ENCODE measurements around the gene CUL7. TPM values are rescaled to one million over a fixed set of nuclear protein-coding genes. Genes with fewer than 3 reads are reported as not detected.
A peak's percentile ranks its signal among the peaks of the same experiment; 100 is the strongest.

CUL7 gene
- total RNA-seq, 1 donor = 48.5 TPM

DNA sequence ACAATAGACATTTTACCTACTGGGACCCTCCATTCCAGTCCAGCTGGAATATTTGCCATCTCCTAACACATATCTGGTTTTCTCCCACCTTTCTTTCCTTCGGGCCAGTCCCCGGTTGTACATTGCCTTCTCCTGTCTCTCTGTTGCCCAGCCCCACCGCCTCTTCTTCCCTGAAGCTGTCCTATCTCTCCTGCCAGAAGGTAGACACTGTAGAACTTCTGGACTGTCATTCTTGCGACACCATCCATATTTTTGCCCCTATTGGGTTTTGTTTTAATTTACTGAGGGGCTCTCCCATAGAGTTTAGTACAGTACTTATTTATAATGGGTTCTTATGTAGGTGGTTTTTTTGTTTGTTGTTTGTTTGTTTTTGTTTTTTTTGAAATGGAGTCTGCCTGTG, 27.4 kb upstream of the CUL7 start:
- Histone ChIP-seq H3K36me3 (ENCODE audit: insufficient read depth, low read length) (no peaks in the 10 kb centered on the region), H3K79me2 (ENCODE audit: insufficient read depth, low read length) (peaks cover 79% of the 10 kb centered on the region), H3K4me3 (ENCODE audit: insufficient read depth, low read length) (no peak overlapping the region), H2AFZ (ENCODE audit: low read length) (no peak overlapping the region), H3K9me3 (ENCODE audit: low read depth, low read length) (no peaks in the 10 kb centered on the region), H3K27me3 (ENCODE audit: insufficient read depth, low read length) (no peaks in the 10 kb centered on the region), H3K4me1 (ENCODE audit: insufficient read depth, low read length) (peaks cover 24% of the 10 kb centered on the region), H3K27ac (ENCODE audit: low read depth, low read length) (no peak overlapping the region), H3K4me2 (ENCODE audit: insufficient read depth, low read length) (no peak overlapping the region), H4K20me1 (ENCODE audit: insufficient read depth, low read length) (peaks cover 24% of the 10 kb centered on the region)
- TF ChIP-seq, protein P1, sequence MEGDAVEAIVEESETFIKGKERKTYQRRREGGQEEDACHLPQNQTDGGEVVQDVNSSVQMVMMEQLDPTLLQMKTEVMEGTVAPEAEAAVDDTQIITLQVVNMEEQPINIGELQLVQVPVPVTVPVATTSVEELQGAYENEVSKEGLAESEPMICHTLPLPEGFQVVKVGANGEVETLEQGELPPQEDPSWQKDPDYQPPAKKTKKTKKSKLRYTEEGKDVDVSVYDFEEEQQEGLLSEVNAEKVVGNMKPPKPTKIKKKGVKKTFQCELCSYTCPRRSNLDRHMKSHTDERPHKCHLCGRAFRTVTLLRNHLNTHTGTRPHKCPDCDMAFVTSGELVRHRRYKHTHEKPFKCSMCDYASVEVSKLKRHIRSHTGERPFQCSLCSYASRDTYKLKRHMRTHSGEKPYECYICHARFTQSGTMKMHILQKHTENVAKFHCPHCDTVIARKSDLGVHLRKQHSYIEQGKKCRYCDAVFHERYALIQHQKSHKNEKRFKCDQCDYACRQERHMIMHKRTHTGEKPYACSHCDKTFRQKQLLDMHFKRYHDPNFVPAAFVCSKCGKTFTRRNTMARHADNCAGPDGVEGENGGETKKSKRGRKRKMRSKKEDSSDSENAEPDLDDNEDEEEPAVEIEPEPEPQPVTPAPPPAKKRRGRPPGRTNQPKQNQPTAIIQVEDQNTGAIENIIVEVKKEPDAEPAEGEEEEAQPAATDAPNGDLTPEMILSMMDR (IDR thresholded peaks at IDR 0.05; ENCODE audit: extremely low read depth, low read depth, low read length) = no peak
- peak; percentile 34 for DNase-seq (ENCODE audit: insufficient read length, low spot score, missing footprints)

DNA sequence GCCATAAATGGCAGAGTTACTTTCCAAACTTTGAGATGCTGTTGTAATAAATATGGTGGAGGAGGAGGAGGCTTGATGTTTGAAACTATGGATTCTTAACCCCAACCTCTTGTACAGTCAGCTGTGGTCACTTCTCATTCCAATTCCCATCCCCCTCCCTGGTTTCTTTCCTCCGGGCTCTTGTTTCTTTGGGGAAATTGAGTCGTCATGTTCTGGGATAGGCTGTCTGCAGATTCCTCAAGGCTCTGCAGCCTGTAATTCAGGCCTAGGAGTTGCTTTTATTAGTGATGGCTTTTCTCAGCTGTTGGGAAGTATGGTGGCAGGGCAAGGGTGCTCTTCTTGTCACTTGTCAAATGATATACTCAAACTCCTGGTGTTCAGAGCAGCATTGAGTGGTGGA, 25.0 kb upstream of the CUL7 start:
- peak overlapping the region; percentile 58 for H3K27ac ChIP-seq (ENCODE audit: low read depth, low read length)
- TF ChIP-seq, protein P1 (IDR thresholded peaks at IDR 0.05; ENCODE audit: extremely low read depth, low read depth, low read length) = no peak
- peaks cover 32% of the 10 kb centered on the region for H3K4me1 ChIP-seq (ENCODE audit: insufficient read depth, low read length)
- H3K4me3 ChIP-seq (ENCODE audit: insufficient read depth, low read length) = peak overlapping the region; percentile 14
- H4K20me1 ChIP-seq (ENCODE audit: insufficient read depth, low read length) = peaks cover 18% of the 10 kb centered on the region
- H3K79me2 ChIP-seq (ENCODE audit: insufficient read depth, low read length) = peaks cover 60% of the 10 kb centered on the region
- no peak overlapping the region for H2AFZ ChIP-seq (ENCODE audit: low read length)
- H3K36me3 ChIP-seq (ENCODE audit: insufficient read depth, low read length) = peaks cover 4% of the 10 kb centered on the region
- no peaks in the 10 kb centered on the region for H3K9me3 ChIP-seq (ENCODE audit: low read depth, low read length)
- no peak for DNase-seq (ENCODE audit: insufficient read length, low spot score, missing footprints)
- H3K27me3 ChIP-seq (ENCODE audit: insufficient read depth, low read length) = no peaks in the 10 kb centered on the region
- peak overlapping the region; percentile 83 for H3K4me2 ChIP-seq (ENCODE audit: insufficient read depth, low read length)

DNA sequence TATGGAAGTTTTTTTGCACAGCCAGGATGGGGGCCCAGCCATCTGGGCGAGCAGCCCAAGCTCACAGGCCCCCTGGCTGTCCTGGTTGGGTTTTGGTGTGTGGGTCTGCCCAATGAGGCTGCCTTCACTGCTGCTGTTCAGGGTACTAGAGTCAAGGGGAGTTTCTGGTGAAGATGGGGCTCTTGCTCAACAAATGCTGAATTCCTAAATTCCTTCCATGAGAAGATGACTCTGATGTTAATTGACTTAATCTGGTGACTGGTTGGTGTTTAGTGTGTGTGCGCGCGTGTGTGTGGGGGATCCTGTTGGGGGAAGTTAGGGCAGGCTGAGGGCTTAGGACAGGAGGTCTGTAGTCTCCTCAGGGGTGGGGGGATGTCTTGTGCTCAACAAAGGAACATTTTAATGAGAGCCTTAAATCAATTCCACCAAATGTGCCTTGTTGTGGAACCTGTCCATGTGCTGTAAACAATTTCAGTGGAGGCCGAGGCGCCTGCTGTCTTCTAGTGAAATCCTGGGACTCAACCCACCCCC, 24.4 kb upstream of the CUL7 start:
- Histone ChIP-seq H3K4me2 (ENCODE audit: insufficient read depth, low read length) (peak overlapping the region; percentile 83), H3K4me1 (ENCODE audit: insufficient read depth, low read length) (peaks cover 32% of the 10 kb centered on the region), H3K4me3 (ENCODE audit: insufficient read depth, low read length) (peak overlapping the region; percentile 90), H4K20me1 (ENCODE audit: insufficient read depth, low read length) (peaks cover 12% of the 10 kb centered on the region), H3K27ac (ENCODE audit: low read depth, low read length) (peak overlapping the region; percentile 58), H2AFZ (ENCODE audit: low read length) (no peak overlapping the region), H3K9me3 (ENCODE audit: low read depth, low read length) (no peaks in the 10 kb centered on the region), H3K36me3 (ENCODE audit: insufficient read depth, low read length) (peaks cover 4% of the 10 kb centered on the region), H3K27me3 (ENCODE audit: insufficient read depth, low read length) (no peaks in the 10 kb centered on the region), H3K79me2 (ENCODE audit: insufficient read depth, low read length) (peaks cover 53% of the 10 kb centered on the region)
- TF ChIP-seq, protein P1 (IDR thresholded peaks at IDR 0.05; ENCODE audit: extremely low read depth, low read depth, low read length) = no peak
- DNase-seq (ENCODE audit: insufficient read length, low spot score, missing footprints) = peak; percentile 77

DNA sequence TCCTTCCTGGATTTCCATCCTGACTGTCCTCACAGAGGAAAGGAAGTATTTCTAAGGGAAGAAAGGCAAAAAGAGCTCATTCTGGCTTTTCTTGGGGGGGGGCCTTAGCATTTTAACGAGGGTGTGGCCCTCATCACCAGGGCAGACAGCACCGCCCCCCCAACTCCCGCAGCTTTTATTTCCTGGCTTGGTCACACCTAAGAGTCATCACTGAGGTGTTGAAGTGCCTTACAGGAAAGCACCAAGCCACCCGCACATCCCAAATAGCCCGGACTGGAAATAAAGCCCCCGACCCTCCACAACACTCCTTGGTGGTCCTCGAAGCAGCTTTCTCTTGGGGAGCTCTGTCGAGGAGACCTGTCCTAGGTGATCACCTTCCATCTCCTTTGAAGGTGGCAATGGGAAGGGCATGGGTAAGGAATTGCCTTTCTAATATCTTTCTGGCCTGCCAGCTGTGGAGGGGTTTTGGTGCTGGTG, 23.7 kb upstream of the CUL7 start:
- Histone ChIP-seq H3K36me3 (ENCODE audit: insufficient read depth, low read length) (peaks cover 5% of the 10 kb centered on the region), H2AFZ (ENCODE audit: low read length) (peak overlapping the region; percentile 73), H3K4me3 (ENCODE audit: insufficient read depth, low read length) (peak overlapping the region; percentile 90), H3K27ac (ENCODE audit: low read depth, low read length) (peak overlapping the region; percentile 58), H3K79me2 (ENCODE audit: insufficient read depth, low read length) (peaks cover 47% of the 10 kb centered on the region), H3K4me1 (ENCODE audit: insufficient read depth, low read length) (peaks cover 32% of the 10 kb centered on the region), H3K4me2 (ENCODE audit: insufficient read depth, low read length) (peak overlapping the region; percentile 83), H4K20me1 (ENCODE audit: insufficient read depth, low read length) (peaks cover 8% of the 10 kb centered on the region), H3K9me3 (ENCODE audit: low read depth, low read length) (no peaks in the 10 kb centered on the region), H3K27me3 (ENCODE audit: insufficient read depth, low read length) (no peaks in the 10 kb centered on the region)
- TF ChIP-seq, protein P1 (IDR thresholded peaks at IDR 0.05; ENCODE audit: extremely low read depth, low read depth, low read length) = no peak
- DNase-seq (ENCODE audit: insufficient read length, low spot score, missing footprints) = peak; percentile 50

Measured in osteoblast (primary cell).